Urothelium cell line (cell line): Measurements from ENCODE around the gene MYO1B.

Source experiments
- DNase-seq: peaks from one replicate; pipeline ENCODE4 v3.0.0; 2011; ENCODE audit warnings: low spot score, mixed read lengths
- FAIRE-seq: peaks from 2 replicates; lab custom pipeline; 2011; peaks lifted over from hg19 to GRCh38; lab: Jason Lieb, UNC

Gene MYO1B

GRCh38 chr2:191225690-191226089 is 19.5 kb upstream of the MYO1B start:
- FAIRE-seq (no peak), DNase-seq (no peak)

GRCh38 chr2:191226196-191226595 is 19.0 kb upstream of the MYO1B start:
- FAIRE-seq (no peak), DNase-seq (no peak)

GRCh38 chr2:191228333-191228732 is 16.9 kb upstream of the MYO1B start:
- DNase-seq = no peak

GRCh38 chr2:191228861-191229260 is 16.3 kb upstream of the MYO1B start:
- FAIRE-seq = no peak
- no peak for DNase-seq

More at GRCh38 chr2:191228333-191228732, 16.9 kb upstream of the MYO1B start:
- no peak for FAIRE-seq

- FAIRE-seq (no peak), DNase-seq (peak; percentile 68)
Measured at GRCh38 chr2:191230174-191230573, 15.0 kb upstream of the MYO1B start.

- no peak for DNase-seq
- no peak for FAIRE-seq
Measured at GRCh38 chr2:191231995-191232394, 13.2 kb upstream of the MYO1B start.

- DNase-seq = no peak
- FAIRE-seq = no peak
Measured at GRCh38 chr2:191233533-191233932, 11.7 kb upstream of the MYO1B start.

GRCh38 chr2:191234376-191234775 is 10.8 kb upstream of the MYO1B start:
- DNase-seq (no peak), FAIRE-seq (no peak)

GRCh38 chr2:191240871-191241270 is 4.3 kb upstream of the MYO1B start:
- no peak for DNase-seq
- no peak for FAIRE-seq

GRCh38 chr2:191241418-191241817 is 3.8 kb upstream of the MYO1B start:
- no peak for DNase-seq
- FAIRE-seq = no peak

- FAIRE-seq (no peak), DNase-seq (no peak)
Measured at GRCh38 chr2:191243154-191243553, 2.0 kb upstream of the MYO1B start.

GRCh38 chr2:191244350-191244749 is 854 bp upstream of the MYO1B start:
- DNase-seq = no peak
- no peak for FAIRE-seq

GRCh38 chr2:191245869-191246531 is 796 bp downstream of the MYO1B start:
- FAIRE-seq = no peak
- peak; percentile 82 for DNase-seq

- FAIRE-seq (no peak), DNase-seq (no peak)
Measured at GRCh38 chr2:191246820-191247380, 1.7 kb downstream of the MYO1B start.

GRCh38 chr2:191247381-191248057 is 2.3 kb downstream of the MYO1B start:
- no peak for FAIRE-seq
- DNase-seq = peak; percentile 68

GRCh38 chr2:191249156-191249813 is 4.1 kb downstream of the MYO1B start:
- FAIRE-seq (no peak), DNase-seq (no peak)

- DNase-seq (no peak), FAIRE-seq (no peak)
Measured at GRCh38 chr2:191250400-191250799, 5.2 kb downstream of the MYO1B start.

GRCh38 chr2:191250986-191251385 is 5.8 kb downstream of the MYO1B start:
- DNase-seq = no peak
- FAIRE-seq = no peak

- no peak for FAIRE-seq
- no peak for DNase-seq
Measured at GRCh38 chr2:191252699-191253098, 7.5 kb downstream of the MYO1B start.

GRCh38 chr2:191253476-191253875 is 8.3 kb downstream of the MYO1B start:
- DNase-seq = no peak
- FAIRE-seq = no peak

- DNase-seq = no peak
- FAIRE-seq = no peak
Measured at GRCh38 chr2:191255271-191255670, 10.1 kb downstream of the MYO1B start.
